HL-60 (cell line): ENCODE results near the gene TNFRSF21.

ENCODE experiments used
- DNase-seq, 2 experiments: peaks; one replicate each; pipeline ENCODE4 v3.0.0-alpha.2; 2010 to 2020; ENCODE audit warnings: low read depth in 1 of 2, low spot score in 1 of 2
- H3K27ac ChIP-seq: fragments of 250-450 bp; sonication (Bioruptor Pico); replicated peaks from 2 replicates; pipeline ENCODE4 v1.5.1; 2020; ENCODE audit warnings: mild to moderate bottlenecking, moderate library complexity
- H3K27me3 ChIP-seq: fragments of 250-450 bp; sonication (Bioruptor Pico); 2 replicates; pipeline ENCODE4 v1.5.1; 2021; ENCODE audit warnings: mild to moderate bottlenecking, moderate library complexity; ENCODE audit not compliant: insufficient read depth, poor library complexity, severe bottlenecking
- H3K4me3 ChIP-seq: replicated peaks from 2 replicates; pipeline ENCODE4 v1.5.1; 2011; ENCODE audit warnings: mild to moderate bottlenecking, control low read depth, low read length; ENCODE audit not compliant: insufficient read depth
- GABPA ChIP-seq: IDR thresholded peaks from 2 replicates; pipeline ENCODE4 v1.6.1; 2012; ENCODE audit warnings: low read depth
- POLR2AphosphoS5 ChIP-seq: IDR thresholded peaks from 2 replicates; pipeline ENCODE4 v1.6.1; 2012; ENCODE audit warnings: low read depth
- SPI1 ChIP-seq: IDR thresholded peaks from 2 replicates; pipeline ENCODE4 v1.6.1; 2012; ENCODE audit warnings: low read depth, mild to moderate bottlenecking, borderline replicate concordance
- TF ChIP-seq, protein P1 (sequence below): IDR thresholded peaks from 2 replicates; pipeline ENCODE4 v1.6.1; 2012; ENCODE audit warnings: low read depth; ENCODE audit not compliant: insufficient replicate concordance
- TF ChIP-seq, protein P2 (sequence below): IDR thresholded peaks from one replicate; pipeline ENCODE4 v1.5.1; 2011; ENCODE audit warnings: low read length, control low read depth, inconsistent platforms; ENCODE audit not compliant: insufficient read depth

The TNFRSF21 gene

DNA sequence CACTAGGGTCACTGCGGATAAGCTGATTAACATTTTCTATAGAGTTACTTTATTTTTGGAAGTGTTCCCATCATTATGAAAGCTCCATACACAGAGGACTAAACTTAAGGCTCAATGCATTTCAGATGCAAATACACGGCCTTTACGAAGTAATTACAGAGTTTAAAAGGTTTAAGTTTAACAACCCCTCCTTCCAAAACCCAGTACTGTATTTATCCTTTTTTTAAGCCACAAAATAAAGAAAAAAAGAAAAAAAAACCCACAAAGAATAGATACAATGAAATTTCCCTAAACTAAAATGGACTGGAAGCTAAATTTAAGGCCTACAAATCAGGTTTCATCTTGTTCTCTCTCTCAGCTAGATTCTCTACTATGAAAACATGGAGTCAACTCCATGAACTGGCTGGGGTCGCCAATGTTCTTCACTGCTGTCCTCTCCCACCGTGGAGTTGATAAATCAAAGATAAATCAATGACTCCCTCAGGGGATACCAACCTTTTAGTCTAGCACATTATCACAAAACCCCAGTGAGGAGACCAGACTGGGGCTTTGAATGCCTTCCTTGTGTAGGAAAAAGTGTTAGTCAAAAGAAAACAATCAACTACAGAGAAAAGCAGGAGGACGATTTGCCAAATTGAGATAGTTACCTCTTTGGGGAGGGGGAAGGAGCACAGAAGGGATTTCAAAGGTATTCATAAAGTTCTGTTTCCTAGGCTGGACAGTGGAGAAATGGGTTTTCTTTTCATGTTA lies 52.5 kb downstream of the TNFRSF21 start:
- TF ChIP-seq, protein P1, sequence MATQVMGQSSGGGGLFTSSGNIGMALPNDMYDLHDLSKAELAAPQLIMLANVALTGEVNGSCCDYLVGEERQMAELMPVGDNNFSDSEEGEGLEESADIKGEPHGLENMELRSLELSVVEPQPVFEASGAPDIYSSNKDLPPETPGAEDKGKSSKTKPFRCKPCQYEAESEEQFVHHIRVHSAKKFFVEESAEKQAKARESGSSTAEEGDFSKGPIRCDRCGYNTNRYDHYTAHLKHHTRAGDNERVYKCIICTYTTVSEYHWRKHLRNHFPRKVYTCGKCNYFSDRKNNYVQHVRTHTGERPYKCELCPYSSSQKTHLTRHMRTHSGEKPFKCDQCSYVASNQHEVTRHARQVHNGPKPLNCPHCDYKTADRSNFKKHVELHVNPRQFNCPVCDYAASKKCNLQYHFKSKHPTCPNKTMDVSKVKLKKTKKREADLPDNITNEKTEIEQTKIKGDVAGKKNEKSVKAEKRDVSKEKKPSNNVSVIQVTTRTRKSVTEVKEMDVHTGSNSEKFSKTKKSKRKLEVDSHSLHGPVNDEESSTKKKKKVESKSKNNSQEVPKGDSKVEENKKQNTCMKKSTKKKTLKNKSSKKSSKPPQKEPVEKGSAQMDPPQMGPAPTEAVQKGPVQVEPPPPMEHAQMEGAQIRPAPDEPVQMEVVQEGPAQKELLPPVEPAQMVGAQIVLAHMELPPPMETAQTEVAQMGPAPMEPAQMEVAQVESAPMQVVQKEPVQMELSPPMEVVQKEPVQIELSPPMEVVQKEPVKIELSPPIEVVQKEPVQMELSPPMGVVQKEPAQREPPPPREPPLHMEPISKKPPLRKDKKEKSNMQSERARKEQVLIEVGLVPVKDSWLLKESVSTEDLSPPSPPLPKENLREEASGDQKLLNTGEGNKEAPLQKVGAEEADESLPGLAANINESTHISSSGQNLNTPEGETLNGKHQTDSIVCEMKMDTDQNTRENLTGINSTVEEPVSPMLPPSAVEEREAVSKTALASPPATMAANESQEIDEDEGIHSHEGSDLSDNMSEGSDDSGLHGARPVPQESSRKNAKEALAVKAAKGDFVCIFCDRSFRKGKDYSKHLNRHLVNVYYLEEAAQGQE: no peak
- TF ChIP-seq SPI1 (no peak), GABPA (no peak), POLR2AphosphoS5 (no peak)
- TF ChIP-seq, protein P2, sequence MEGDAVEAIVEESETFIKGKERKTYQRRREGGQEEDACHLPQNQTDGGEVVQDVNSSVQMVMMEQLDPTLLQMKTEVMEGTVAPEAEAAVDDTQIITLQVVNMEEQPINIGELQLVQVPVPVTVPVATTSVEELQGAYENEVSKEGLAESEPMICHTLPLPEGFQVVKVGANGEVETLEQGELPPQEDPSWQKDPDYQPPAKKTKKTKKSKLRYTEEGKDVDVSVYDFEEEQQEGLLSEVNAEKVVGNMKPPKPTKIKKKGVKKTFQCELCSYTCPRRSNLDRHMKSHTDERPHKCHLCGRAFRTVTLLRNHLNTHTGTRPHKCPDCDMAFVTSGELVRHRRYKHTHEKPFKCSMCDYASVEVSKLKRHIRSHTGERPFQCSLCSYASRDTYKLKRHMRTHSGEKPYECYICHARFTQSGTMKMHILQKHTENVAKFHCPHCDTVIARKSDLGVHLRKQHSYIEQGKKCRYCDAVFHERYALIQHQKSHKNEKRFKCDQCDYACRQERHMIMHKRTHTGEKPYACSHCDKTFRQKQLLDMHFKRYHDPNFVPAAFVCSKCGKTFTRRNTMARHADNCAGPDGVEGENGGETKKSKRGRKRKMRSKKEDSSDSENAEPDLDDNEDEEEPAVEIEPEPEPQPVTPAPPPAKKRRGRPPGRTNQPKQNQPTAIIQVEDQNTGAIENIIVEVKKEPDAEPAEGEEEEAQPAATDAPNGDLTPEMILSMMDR: no peak
- DNase-seq: no peak
- Histone ChIP-seq H3K27me3 (no peaks in the 10 kb centered on the region), H3K27ac (no peak overlapping the region), H3K4me3 (no peak overlapping the region)

DNA sequence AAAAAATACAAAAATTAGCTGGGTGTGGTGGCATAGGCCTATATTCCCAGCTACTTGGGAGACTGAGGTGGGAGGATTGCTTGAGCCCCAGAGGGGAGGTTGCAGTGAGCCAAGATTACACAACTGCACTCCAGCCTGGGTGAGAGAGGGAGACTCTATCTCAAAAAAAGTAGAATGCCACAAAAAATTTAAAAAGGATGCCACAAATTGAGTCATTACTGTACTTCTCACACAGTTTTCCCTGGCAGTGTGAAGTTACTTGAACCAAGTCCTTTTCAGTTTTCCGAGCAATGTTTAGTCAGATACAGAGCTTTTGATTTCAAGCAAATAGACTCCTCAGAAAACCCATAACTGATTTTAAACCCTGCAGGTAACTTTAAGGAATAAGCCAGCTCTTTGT lies 53.3 kb downstream of the TNFRSF21 start:
- H3K27me3 ChIP-seq: no peaks in the 10 kb centered on the region
- no peak overlapping the region for H3K27ac ChIP-seq
- TF ChIP-seq, protein P1: no peak
- TF ChIP-seq, protein P2: no peak
- TF ChIP-seq SPI1: no peak
- no peak for TF ChIP-seq GABPA
- no peak for TF ChIP-seq POLR2AphosphoS5
- H3K4me3 ChIP-seq: no peak overlapping the region
- no peak for DNase-seq

DNA sequence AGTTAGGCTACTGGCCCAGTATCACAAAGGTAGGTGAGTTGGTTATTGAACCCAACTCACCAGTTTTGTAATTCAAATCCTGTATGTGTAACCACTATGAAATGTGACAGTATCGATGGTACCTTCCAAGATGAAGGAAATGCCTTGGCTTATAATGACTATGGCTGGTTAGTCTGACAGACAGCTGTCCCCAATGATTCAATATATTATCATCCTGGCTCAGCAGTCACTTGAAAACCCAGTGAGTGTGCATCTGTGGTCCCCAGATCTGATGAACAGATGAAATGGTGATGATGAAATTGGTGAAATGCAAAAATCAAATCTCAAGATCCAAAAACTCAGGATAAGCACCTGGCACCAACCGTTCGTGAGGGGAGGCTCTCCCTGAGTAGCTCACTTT lies 54.8 kb downstream of the TNFRSF21 start:
- Histone ChIP-seq H3K4me3 (no peak overlapping the region), H3K27ac (no peak overlapping the region), H3K27me3 (no peaks in the 10 kb centered on the region)
- DNase-seq: no peak
- TF ChIP-seq GABPA (no peak), SPI1 (no peak)

DNA sequence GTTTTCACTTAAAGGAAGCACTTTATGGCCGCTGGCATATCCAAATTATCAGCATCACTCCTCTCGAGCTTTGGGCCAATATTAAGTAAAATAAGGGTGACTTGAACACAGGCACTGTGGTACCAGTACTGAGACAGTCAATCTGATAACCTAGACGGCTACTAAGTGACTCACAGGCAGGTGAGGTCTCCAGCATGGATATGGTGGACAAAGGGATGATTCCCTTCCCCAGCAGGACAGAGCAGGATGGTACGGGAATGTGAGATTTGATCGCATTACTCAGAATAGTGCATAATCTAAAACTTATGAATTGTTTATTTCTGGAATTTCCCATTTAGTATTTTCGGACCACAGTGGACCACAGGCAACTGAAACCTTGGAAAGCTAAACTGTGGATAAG lies 55.7 kb downstream of the TNFRSF21 start:
- TF ChIP-seq SPI1 (no peak), GABPA (no peak), POLR2AphosphoS5 (no peak)
- TF ChIP-seq, protein P2: no peak
- TF ChIP-seq, protein P1: no peak
- H3K4me3 ChIP-seq: no peak overlapping the region
- no peaks in the 10 kb centered on the region for H3K27me3 ChIP-seq
- no peak overlapping the region for H3K27ac ChIP-seq
- no peak for DNase-seq
